Endodermal cell (in vitro differentiated cells): ENCODE data around the gene FETUB. TPM values are rescaled to one million over a fixed set of nuclear protein-coding genes. Genes with fewer than 3 reads are reported as not detected.

Experiments used
- DNase-seq: peaks from one replicate; pipeline ENCODE4 v3.0.0-alpha.2; 2017
- H3K27ac ChIP-seq: 2 replicates; pipeline ENCODE4 v1.5.1; 2013; ENCODE audit warnings: mild to moderate bottlenecking, low read depth, low read length, moderate library complexity
- H3K27me3 ChIP-seq: 2 replicates; pipeline ENCODE4 v1.6.1; 2013; ENCODE audit warnings: mild to moderate bottlenecking, low read length, moderate library complexity; ENCODE audit not compliant: insufficient read depth, control insufficient read depth, poor library complexity, severe bottlenecking
- H3K36me3 ChIP-seq: 2 replicates; pipeline ENCODE4 v1.7.0; 2013; ENCODE audit warnings: mild to moderate bottlenecking, low read length, moderate library complexity; ENCODE audit not compliant: control insufficient read depth, insufficient read depth
- H3K4me1 ChIP-seq: one replicate; pipeline ENCODE4 v1.7.0; 2013; ENCODE audit warnings: low read length; ENCODE audit not compliant: control insufficient read depth, insufficient read depth
- H3K4me3 ChIP-seq: 2 replicates; pipeline ENCODE4 v1.5.1; 2013; ENCODE audit warnings: mild to moderate bottlenecking, low read length, moderate library complexity
- H3K9ac ChIP-seq: 2 replicates; pipeline ENCODE4 v1.6.1; 2013; ENCODE audit warnings: mild to moderate bottlenecking, low read length, moderate library complexity; ENCODE audit not compliant: poor library complexity, severe bottlenecking; ENCODE audit errors: extremely low read depth
- H3K9me3 ChIP-seq: 2 replicates; pipeline ENCODE4 v1.6.1; 2013; ENCODE audit warnings: mild to moderate bottlenecking, low read length, moderate library complexity; ENCODE audit not compliant: control insufficient read depth
- H3K27ac Mint-ChIP-seq: 2 replicates; pipeline ENCODE4 v1.8.0; 2020; ENCODE audit warnings: mixed read lengths
- H3K27me3 Mint-ChIP-seq: 2 replicates; pipeline ENCODE4 v1.8.0; 2021; ENCODE audit warnings: mild to moderate bottlenecking, mixed read lengths; ENCODE audit not compliant: insufficient read depth
- H3K36me3 Mint-ChIP-seq: 2 replicates; pipeline ENCODE4 v1.8.0; 2020; ENCODE audit warnings: low read depth, mixed read lengths
- H3K4me1 Mint-ChIP-seq: 2 replicates; pipeline ENCODE4 v1.8.0; 2020; ENCODE audit warnings: mixed read lengths
- H3K4me3 Mint-ChIP-seq: 2 replicates; pipeline ENCODE4 v1.8.0; 2020; ENCODE audit warnings: mild to moderate bottlenecking, moderate library complexity, mixed read lengths
- H3K9me3 Mint-ChIP-seq: 2 replicates; pipeline ENCODE4 v1.8.0; 2020; ENCODE audit warnings: mild to moderate bottlenecking, mixed read lengths
- CTCF ChIP-seq: fragments of 200-600 bp; sonication (generic); conservative IDR thresholded peaks from 2 replicates; pipeline ENCODE4 v1.5.0; 2021; ENCODE audit warnings: antibody characterized with exemption, mild to moderate bottlenecking
- WGBS, 2 experiments: methylation state at CpG; one replicate each; pipeline versions ENCODE4 v1.1.5 to v1.1.7; 2013; ENCODE audit warnings: missing lambda C conversion rate in 2 of 2, mixed read lengths in 1 of 2; ENCODE audit not compliant: insufficient coverage in 1 of 2, insufficient read length in 1 of 2; 5-methylcytosine and 5-hydroxymethylcytosine counted together
- total RNA-seq, 2 donors: library from RNA; stranded (reverse); fragmentation: NEBNext Ultra II Directional in 1 of 2; extraction: Animal tissue kit (Norgen Biotek cat#: 25700) in 1 of 2; gene quantifications; 2 replicates in 1 of 2; 3 replicates in 1 of 2; pipeline ENCODE4 v1.2.1, GENCODE V29; 2021

FETUB gene
- total RNA-seq, 2 donors from 2014 or later, result not detected

- peaks cover 2% of the 10 kb centered on the region for H3K4me1 ChIP-seq
- no peak overlapping the region for H3K27ac Mint-ChIP-seq
- no peaks in the 10 kb centered on the region for H3K9me3 Mint-ChIP-seq
Measured at GRCh38 chr3:186599785-186600166, 40.4 kb upstream of the FETUB start.

GRCh38 chr3:186600896-186601295 lies 39.3 kb upstream of the FETUB start:
- no peaks in the 10 kb centered on the region for H3K9me3 ChIP-seq
- Mint-ChIP-seq H3K4me3 (no peak overlapping the region), H3K27ac (no peak overlapping the region), H3K4me1 (peaks cover 11% of the 10 kb centered on the region), H3K27me3 (peaks cover 5% of the 10 kb centered on the region), H3K9me3 (no peaks in the 10 kb centered on the region), H3K36me3 (no peaks in the 10 kb centered on the region)
- H3K27ac ChIP-seq, result no peak overlapping the region
- no peak for DNase-seq
- no peaks in the 10 kb centered on the region for H3K36me3 ChIP-seq
- no peaks in the 10 kb centered on the region for H3K27me3 ChIP-seq
- H3K9ac ChIP-seq, result no peak overlapping the region
- no peak overlapping the region for H3K4me3 ChIP-seq
- peaks cover 2% of the 10 kb centered on the region for H3K4me1 ChIP-seq
- 89 to 100% methylated on average over 2 to 3 of the region's 3 CpGs for WGBS, 2 experiments
- TF ChIP-seq CTCF, result no peak

More at GRCh38 chr3:186599785-186600166, 40.4 kb upstream of the FETUB start:
- H3K4me3 ChIP-seq, result no peak overlapping the region
- no peak overlapping the region for H3K27ac ChIP-seq
- no peak for TF ChIP-seq CTCF
- no peak overlapping the region for H3K4me3 Mint-ChIP-seq
- H3K9ac ChIP-seq, result no peak overlapping the region
- H3K36me3 Mint-ChIP-seq, result no peaks in the 10 kb centered on the region
- H3K9me3 ChIP-seq, result no peaks in the 10 kb centered on the region
- no peaks in the 10 kb centered on the region for H3K36me3 ChIP-seq
- peaks cover 7% of the 10 kb centered on the region for H3K4me1 Mint-ChIP-seq
- H3K27me3 ChIP-seq, result no peaks in the 10 kb centered on the region
- peaks cover 5% of the 10 kb centered on the region for H3K27me3 Mint-ChIP-seq
- 89 to 94% methylated on average over 2 of the region's 2 CpGs for WGBS, 2 experiments
- no peak for DNase-seq

- Histone ChIP-seq H3K4me1 (peaks cover 2% of the 10 kb centered on the region), H3K9me3 (no peaks in the 10 kb centered on the region), H3K36me3 (no peaks in the 10 kb centered on the region), H3K27me3 (no peaks in the 10 kb centered on the region), H3K4me3 (no peak overlapping the region), H3K9ac (no peak overlapping the region), H3K27ac (no peak overlapping the region)
- Mint-ChIP-seq H3K27me3 (peaks cover 5% of the 10 kb centered on the region), H3K4me1 (peaks cover 11% of the 10 kb centered on the region), H3K4me3 (no peak overlapping the region), H3K27ac (no peak overlapping the region), H3K36me3 (no peaks in the 10 kb centered on the region), H3K9me3 (no peaks in the 10 kb centered on the region)
- no peak for TF ChIP-seq CTCF
- 93 to 94% methylated on average over 6 to 7 of the region's 7 CpGs for WGBS, 2 experiments
- no peak for DNase-seq
Measured at GRCh38 chr3:186603159-186603558, 37.0 kb upstream of the FETUB start.
